SK-N-SH treated with all-trans-retinoic acid at 6 μM for 48 hours (cell line): Measurements from ENCODE around the gene SGK2.

Experiments used
- ARNTL ChIP-seq: fragments of 450-650 bp; formaldehyde crosslinking; IDR thresholded peaks from 2 replicates; pipeline ENCODE4 v1.5.0; 2020; ENCODE audit warnings: low read depth, mild to moderate bottlenecking, moderate library complexity, borderline replicate concordance
- CSDC2 ChIP-seq: fragments of 250-450 bp; sonication (Bioruptor Pico); IDR thresholded peaks from 2 replicates; pipeline ENCODE4 v1.5.0; 2020; ENCODE audit warnings: mild to moderate bottlenecking, moderate library complexity
- RARB ChIP-seq: fragments of 250-450 bp; sonication (Bioruptor Pico); IDR thresholded peaks from 2 replicates; pipeline ENCODE4 v1.8.0; 2021; ENCODE audit warnings: mild to moderate bottlenecking, moderate library complexity
- ZFP3 ChIP-seq: fragments of 250-450 bp; sonication (Bioruptor Pico); IDR thresholded peaks from 2 replicates; pipeline ENCODE4 v1.5.0; 2020; ENCODE audit warnings: mild to moderate bottlenecking, moderate library complexity
- ZNF565 ChIP-seq: fragments of 450-650 bp; formaldehyde crosslinking; conservative IDR thresholded peaks from 2 replicates; pipeline ENCODE4 v1.5.0; 2020; ENCODE audit warnings: low read depth, mild to moderate bottlenecking, moderate library complexity
- TF ChIP-seq, protein P1 (sequence below): fragments of 250-450 bp; sonication (Bioruptor Pico); IDR thresholded peaks from 2 replicates; pipeline ENCODE4 v1.5.1; 2021; ENCODE audit warnings: mild to moderate bottlenecking, moderate library complexity
- TF ChIP-seq, protein P2 (sequence below): fragments of 250-450 bp; sonication (Bioruptor Pico); IDR thresholded peaks from 2 replicates; pipeline ENCODE4 v1.8.0; 2021; ENCODE audit warnings: low read depth, mild to moderate bottlenecking, moderate library complexity, borderline replicate concordance
- TF ChIP-seq, protein P3 (sequence below): fragments of 250-450 bp; sonication (Bioruptor Pico); IDR thresholded peaks from 2 replicates; pipeline ENCODE4 v1.5.1; 2020; ENCODE audit warnings: low read depth, mild to moderate bottlenecking, moderate library complexity
- TF ChIP-seq, protein P4 (sequence below): fragments of 250-450 bp; sonication (Bioruptor Pico); IDR thresholded peaks from 2 replicates; pipeline ENCODE4 v1.8.0; 2020; ENCODE audit warnings: mild to moderate bottlenecking, moderate library complexity, borderline replicate concordance

DNA sequence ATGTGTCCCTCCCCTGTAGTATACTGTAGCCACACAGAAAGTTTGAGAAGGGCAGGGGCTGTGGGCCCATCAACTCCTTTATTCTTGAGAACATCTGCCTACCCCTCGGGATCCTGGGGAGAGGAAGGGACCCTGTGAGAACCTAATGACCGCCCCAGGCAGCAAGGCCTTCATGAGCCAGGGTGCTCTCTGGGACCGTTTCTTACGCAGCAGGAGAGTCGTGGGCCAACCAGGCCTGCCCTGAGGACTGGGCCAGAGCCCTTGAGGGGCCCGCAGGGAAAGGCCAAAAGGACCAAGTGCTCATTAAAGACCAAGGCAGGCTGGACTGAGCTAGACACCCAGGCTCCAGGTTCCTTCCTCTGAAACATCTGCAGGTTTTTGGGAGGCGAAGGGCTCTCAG, 5.2 kb downstream of the SGK2 start:
- no peak for TF ChIP-seq RARB (CRISPR knock-in tag)
- TF ChIP-seq ZNF565: no peak
- TF ChIP-seq, protein P1, sequence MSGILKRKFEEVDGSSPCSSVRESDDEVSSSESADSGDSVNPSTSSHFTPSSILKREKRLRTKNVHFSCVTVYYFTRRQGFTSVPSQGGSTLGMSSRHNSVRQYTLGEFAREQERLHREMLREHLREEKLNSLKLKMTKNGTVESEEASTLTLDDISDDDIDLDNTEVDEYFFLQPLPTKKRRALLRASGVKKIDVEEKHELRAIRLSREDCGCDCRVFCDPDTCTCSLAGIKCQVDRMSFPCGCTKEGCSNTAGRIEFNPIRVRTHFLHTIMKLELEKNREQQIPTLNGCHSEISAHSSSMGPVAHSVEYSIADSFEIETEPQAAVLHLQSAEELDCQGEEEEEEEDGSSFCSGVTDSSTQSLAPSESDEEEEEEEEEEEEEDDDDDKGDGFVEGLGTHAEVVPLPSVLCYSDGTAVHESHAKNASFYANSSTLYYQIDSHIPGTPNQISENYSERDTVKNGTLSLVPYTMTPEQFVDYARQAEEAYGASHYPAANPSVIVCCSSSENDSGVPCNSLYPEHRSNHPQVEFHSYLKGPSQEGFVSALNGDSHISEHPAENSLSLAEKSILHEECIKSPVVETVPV: no peak
- TF ChIP-seq, protein P2, sequence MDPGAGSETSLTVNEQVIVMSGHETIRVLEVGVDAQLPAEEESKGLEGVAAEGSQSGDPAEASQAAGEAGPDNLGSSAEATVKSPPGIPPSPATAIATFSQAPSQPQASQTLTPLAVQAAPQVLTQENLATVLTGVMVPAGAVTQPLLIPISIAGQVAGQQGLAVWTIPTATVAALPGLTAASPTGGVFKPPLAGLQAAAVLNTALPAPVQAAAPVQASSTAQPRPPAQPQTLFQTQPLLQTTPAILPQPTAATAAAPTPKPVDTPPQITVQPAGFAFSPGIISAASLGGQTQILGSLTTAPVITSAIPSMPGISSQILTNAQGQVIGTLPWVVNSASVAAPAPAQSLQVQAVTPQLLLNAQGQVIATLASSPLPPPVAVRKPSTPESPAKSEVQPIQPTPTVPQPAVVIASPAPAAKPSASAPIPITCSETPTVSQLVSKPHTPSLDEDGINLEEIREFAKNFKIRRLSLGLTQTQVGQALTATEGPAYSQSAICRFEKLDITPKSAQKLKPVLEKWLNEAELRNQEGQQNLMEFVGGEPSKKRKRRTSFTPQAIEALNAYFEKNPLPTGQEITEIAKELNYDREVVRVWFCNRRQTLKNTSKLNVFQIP (CRISPR knock-in tag): no peak
- TF ChIP-seq, protein P3, sequence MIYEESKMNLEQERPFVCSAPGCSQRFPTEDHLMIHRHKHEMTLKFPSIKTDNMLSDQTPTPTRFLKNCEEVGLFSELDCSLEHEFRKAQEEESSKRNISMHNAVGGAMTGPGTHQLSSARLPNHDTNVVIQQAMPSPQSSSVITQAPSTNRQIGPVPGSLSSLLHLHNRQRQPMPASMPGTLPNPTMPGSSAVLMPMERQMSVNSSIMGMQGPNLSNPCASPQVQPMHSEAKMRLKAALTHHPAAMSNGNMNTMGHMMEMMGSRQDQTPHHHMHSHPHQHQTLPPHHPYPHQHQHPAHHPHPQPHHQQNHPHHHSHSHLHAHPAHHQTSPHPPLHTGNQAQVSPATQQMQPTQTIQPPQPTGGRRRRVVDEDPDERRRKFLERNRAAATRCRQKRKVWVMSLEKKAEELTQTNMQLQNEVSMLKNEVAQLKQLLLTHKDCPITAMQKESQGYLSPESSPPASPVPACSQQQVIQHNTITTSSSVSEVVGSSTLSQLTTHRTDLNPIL (CRISPR knock-in tag): no peak
- no peak for TF ChIP-seq ARNTL (CRISPR knock-in tag)
- TF ChIP-seq CSDC2 (CRISPR knock-in tag): no peak
- TF ChIP-seq, protein P4, sequence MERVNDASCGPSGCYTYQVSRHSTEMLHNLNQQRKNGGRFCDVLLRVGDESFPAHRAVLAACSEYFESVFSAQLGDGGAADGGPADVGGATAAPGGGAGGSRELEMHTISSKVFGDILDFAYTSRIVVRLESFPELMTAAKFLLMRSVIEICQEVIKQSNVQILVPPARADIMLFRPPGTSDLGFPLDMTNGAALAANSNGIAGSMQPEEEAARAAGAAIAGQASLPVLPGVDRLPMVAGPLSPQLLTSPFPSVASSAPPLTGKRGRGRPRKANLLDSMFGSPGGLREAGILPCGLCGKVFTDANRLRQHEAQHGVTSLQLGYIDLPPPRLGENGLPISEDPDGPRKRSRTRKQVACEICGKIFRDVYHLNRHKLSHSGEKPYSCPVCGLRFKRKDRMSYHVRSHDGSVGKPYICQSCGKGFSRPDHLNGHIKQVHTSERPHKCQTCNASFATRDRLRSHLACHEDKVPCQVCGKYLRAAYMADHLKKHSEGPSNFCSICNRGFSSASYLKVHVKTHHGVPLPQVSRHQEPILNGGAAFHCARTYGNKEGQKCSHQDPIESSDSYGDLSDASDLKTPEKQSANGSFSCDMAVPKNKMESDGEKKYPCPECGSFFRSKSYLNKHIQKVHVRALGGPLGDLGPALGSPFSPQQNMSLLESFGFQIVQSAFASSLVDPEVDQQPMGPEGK (CRISPR knock-in tag): no peak
- TF ChIP-seq ZFP3 (CRISPR knock-in tag): no peak
